ENCODE measurements around the gene MCCD1. TPM values are rescaled to one million over a fixed set of nuclear protein-coding genes. Genes with fewer than 3 reads are reported as not detected.

Gene MCCD1
- total RNA-seq, 1 experiment from 2014 or later: not detected

- TF ChIP-seq RELA (CRISPR knock-in tag; IDR thresholded peaks at IDR 0.05; ENCODE audit: borderline replicate concordance) (no peak), SP1 (CRISPR knock-in tag; conservative IDR thresholded peaks at IDR 0.05) (peak; percentile 77), NFATC4 (CRISPR knock-in tag; IDR thresholded peaks at IDR 0.05) (no peak), ZBTB21 (CRISPR knock-in tag; IDR thresholded peaks at IDR 0.05; ENCODE audit: borderline replicate concordance) (no peak), TEAD1 (CRISPR knock-in tag; IDR thresholded peaks at IDR 0.05) (peak; percentile 39; the same call in 1 of the 2 replicates), GRHL2 (CRISPR knock-in tag; IDR thresholded peaks at IDR 0.05; ENCODE audit: insufficient replicate concordance, severe bottlenecking) (no peak), NR3C1 (CRISPR knock-in tag; conservative IDR thresholded peaks at IDR 0.05; ENCODE audit: low read depth) (no peak), GABPB1 (CRISPR knock-in tag; IDR thresholded peaks at IDR 0.05) (peak; percentile 55; the same call in 1 of the 2 replicates), ZNF671 (CRISPR knock-in tag; IDR thresholded peaks at IDR 0.05) (no peak), HMGA2 (CRISPR knock-in tag; IDR thresholded peaks at IDR 0.05) (no peak)
- TF ChIP-seq, protein P1, sequence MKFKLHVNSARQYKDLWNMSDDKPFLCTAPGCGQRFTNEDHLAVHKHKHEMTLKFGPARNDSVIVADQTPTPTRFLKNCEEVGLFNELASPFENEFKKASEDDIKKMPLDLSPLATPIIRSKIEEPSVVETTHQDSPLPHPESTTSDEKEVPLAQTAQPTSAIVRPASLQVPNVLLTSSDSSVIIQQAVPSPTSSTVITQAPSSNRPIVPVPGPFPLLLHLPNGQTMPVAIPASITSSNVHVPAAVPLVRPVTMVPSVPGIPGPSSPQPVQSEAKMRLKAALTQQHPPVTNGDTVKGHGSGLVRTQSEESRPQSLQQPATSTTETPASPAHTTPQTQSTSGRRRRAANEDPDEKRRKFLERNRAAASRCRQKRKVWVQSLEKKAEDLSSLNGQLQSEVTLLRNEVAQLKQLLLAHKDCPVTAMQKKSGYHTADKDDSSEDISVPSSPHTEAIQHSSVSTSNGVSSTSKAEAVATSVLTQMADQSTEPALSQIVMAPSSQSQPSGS (CRISPR knock-in tag; IDR thresholded peaks at IDR 0.05; ENCODE audit: borderline replicate concordance, low read depth): no peak
- TF ChIP-seq, protein P2, sequence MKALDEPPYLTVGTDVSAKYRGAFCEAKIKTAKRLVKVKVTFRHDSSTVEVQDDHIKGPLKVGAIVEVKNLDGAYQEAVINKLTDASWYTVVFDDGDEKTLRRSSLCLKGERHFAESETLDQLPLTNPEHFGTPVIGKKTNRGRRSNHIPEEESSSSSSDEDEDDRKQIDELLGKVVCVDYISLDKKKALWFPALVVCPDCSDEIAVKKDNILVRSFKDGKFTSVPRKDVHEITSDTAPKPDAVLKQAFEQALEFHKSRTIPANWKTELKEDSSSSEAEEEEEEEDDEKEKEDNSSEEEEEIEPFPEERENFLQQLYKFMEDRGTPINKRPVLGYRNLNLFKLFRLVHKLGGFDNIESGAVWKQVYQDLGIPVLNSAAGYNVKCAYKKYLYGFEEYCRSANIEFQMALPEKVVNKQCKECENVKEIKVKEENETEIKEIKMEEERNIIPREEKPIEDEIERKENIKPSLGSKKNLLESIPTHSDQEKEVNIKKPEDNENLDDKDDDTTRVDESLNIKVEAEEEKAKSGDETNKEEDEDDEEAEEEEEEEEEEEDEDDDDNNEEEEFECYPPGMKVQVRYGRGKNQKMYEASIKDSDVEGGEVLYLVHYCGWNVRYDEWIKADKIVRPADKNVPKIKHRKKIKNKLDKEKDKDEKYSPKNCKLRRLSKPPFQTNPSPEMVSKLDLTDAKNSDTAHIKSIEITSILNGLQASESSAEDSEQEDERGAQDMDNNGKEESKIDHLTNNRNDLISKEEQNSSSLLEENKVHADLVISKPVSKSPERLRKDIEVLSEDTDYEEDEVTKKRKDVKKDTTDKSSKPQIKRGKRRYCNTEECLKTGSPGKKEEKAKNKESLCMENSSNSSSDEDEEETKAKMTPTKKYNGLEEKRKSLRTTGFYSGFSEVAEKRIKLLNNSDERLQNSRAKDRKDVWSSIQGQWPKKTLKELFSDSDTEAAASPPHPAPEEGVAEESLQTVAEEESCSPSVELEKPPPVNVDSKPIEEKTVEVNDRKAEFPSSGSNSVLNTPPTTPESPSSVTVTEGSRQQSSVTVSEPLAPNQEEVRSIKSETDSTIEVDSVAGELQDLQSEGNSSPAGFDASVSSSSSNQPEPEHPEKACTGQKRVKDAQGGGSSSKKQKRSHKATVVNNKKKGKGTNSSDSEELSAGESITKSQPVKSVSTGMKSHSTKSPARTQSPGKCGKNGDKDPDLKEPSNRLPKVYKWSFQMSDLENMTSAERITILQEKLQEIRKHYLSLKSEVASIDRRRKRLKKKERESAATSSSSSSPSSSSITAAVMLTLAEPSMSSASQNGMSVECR (CRISPR knock-in tag; IDR thresholded peaks at IDR 0.05; ENCODE audit: borderline replicate concordance): peak; percentile 55; the same call in 1 of the 2 replicates
- TF ChIP-seq, protein P3, sequence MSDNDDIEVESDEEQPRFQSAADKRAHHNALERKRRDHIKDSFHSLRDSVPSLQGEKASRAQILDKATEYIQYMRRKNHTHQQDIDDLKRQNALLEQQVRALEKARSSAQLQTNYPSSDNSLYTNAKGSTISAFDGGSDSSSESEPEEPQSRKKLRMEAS (CRISPR knock-in tag; IDR thresholded peaks at IDR 0.05): peak; percentile 66; the same call in 1 of the 2 replicates
Observed at GRCh38 chr6:31546339-31546957, 17.7 kb downstream of the MCCD1 start, which contains the start of gene ATP6V1G2 (continued).

GRCh38 chr6:31546958-31547726, 18.4 kb downstream of the MCCD1 start, which contains the start of gene NFKBIL1:
TSS of gene NFKBIL1 (plus strand) at chr6:31547608. CDS start at chr6:31547695, 87 bp downstream.
- ChIA-PET CTCF (interaction anchor here (0.6 to 7.2 kb wide), 28 partner anchors 9 to 405 kb away, joined by 3 to 319 read pairs (median 4); partner anchors contain the start of genes AIF1, C6orf47, GPANK1 and LST1), POLR2A (interaction anchor here (0.5 to 2.0 kb wide), 15 partner anchors 18 to 1425 kb away, joined by 3 to 13 read pairs (median 5); partner anchors contain the start of genes GPANK1, MCCD1, MICB and NEU1)
- ATAC-seq (peak; percentile 67), DNase-seq (ENCODE audit: low spot score) (peak; percentile 94)
- Mint-ChIP-seq H3K36me3 (peaks cover 17% of the 10 kb centered on the region), H3K9me3 (no peaks in the 10 kb centered on the region), H3K27ac (peak within 1 kb of the TSS; percentile 98), H3K27me3 (ENCODE audit: low read depth) (no peaks in the 10 kb centered on the region), H3K4me1 (peaks cover 22% of the 10 kb centered on the region), H3K4me3 (peak within 1 kb of the TSS; percentile 82)
- TF ChIP-seq, protein P1 (CRISPR knock-in tag; IDR thresholded peaks at IDR 0.05; ENCODE audit: borderline replicate concordance, low read depth): no peak
- TF ChIP-seq, protein P2 (CRISPR knock-in tag; IDR thresholded peaks at IDR 0.05; ENCODE audit: borderline replicate concordance): 0 out of 2 replicates have a peak, but pooled peaks have one; percentile 9
- peak; percentile 86 for TF ChIP-seq GABPB1 (CRISPR knock-in tag; IDR thresholded peaks at IDR 0.05)
- no peak for TF ChIP-seq ZBTB21 (CRISPR knock-in tag; IDR thresholded peaks at IDR 0.05; ENCODE audit: borderline replicate concordance)
- 0 out of 2 replicates have a peak, but pooled peaks have one; percentile 50 for TF ChIP-seq FOXK1 (CRISPR knock-in tag; IDR thresholded peaks at IDR 0.05)
- no peak for TF ChIP-seq GTF2I (CRISPR knock-in tag; conservative IDR thresholded peaks at IDR 0.05)
- TF ChIP-seq ESRRA (CRISPR knock-in tag; IDR thresholded peaks at IDR 0.05; ENCODE audit: borderline replicate concordance): no peak
- no peak for TF ChIP-seq NFE2L1 (CRISPR knock-in tag; IDR thresholded peaks at IDR 0.05)
- TF ChIP-seq CREM (CRISPR knock-in tag; IDR thresholded peaks at IDR 0.05): 0 out of 2 replicates have a peak, but pooled peaks have one; percentile 52
- peak; percentile 87 for TF ChIP-seq SP1 (CRISPR knock-in tag; conservative IDR thresholded peaks at IDR 0.05)
- no peak for TF ChIP-seq EMX1 (CRISPR knock-in tag; IDR thresholded peaks at IDR 0.05)
